HEK293 (cell line): ENCODE measurements around the gene CHST3.

Experiments used
- CTCF ChIA-PET: fragments of 350-600 bp; formaldehyde crosslinking; extraction: SDS; loops from one replicate; lab custom pipeline; 2021; ENCODE audit warnings: antibody characterized with exemption; lab: Yijun Ruan, JAX
- POLR2A ChIA-PET: fragments of 300-600 bp; formaldehyde crosslinking; extraction: SDS; loops from one replicate; lab custom pipeline; 2020; ENCODE audit warnings: antibody characterized with exemption, inconsistent platforms; lab: Yijun Ruan, JAX
- H3K27ac ChIP-seq: fragments of 200-500 bp; sonication (Bioruptor generic); 2 replicates; pipeline ENCODE4 v1.5.1; 2014; ENCODE audit warnings: low read depth, low read length, control low read depth, inconsistent platforms; ENCODE audit errors: extremely low read depth
- H3K36me3 ChIP-seq, 2 experiments: fragments of 200-500 bp in 1 of 2; sonication (Bioruptor generic) in 1 of 2; 1 replicate in 1 of 2; 2 replicates in 1 of 2; pipeline ENCODE4 v1.5.1; 2014 to 2017; ENCODE audit warnings: inconsistent platforms in 2 of 2, low read length in 2 of 2; ENCODE audit not compliant: control insufficient read depth in 2 of 2, insufficient read depth in 1 of 2
- H3K4me1 ChIP-seq: fragments of 200-500 bp; sonication (Bioruptor generic); 2 replicates; pipeline ENCODE4 v1.5.1; 2014; ENCODE audit warnings: mild to moderate bottlenecking, low read length, inconsistent platforms; ENCODE audit not compliant: control insufficient read depth, insufficient read depth
- H3K4me3 ChIP-seq: 2 replicates; pipeline ENCODE4 v1.5.1; 2011; ENCODE audit warnings: low read depth, mild to moderate bottlenecking, control low read depth, low read length, moderate library complexity
- H3K9me3 ChIP-seq: fragments of 200-500 bp; sonication (Bioruptor generic); 2 replicates; pipeline ENCODE4 v1.5.1; 2014; ENCODE audit warnings: low read depth, low read length, inconsistent platforms; ENCODE audit not compliant: control insufficient read depth, insufficient read depth
- ELK4 ChIP-seq: IDR thresholded peaks from 2 replicates; pipeline ENCODE4 v1.6.1; 2011; ENCODE audit warnings: mild to moderate bottlenecking, low read depth, low read length, borderline replicate concordance
- GLI4 ChIP-seq: fragments of 450-650 bp; formaldehyde crosslinking; IDR thresholded peaks from 2 replicates; pipeline ENCODE4 v1.5.1; 2016; ENCODE audit warnings: missing biosample characterization, missing genetic modification characterization
- KLF1 ChIP-seq: fragments of 450-650 bp; formaldehyde crosslinking; IDR thresholded peaks from 2 replicates; pipeline ENCODE4 v1.5.1; 2016; ENCODE audit warnings: missing biosample characterization, missing genetic modification characterization
- KLF9 ChIP-seq: fragments of 450-650 bp; formaldehyde crosslinking; IDR thresholded peaks from 2 replicates; pipeline ENCODE4 v1.5.1; 2016; ENCODE audit warnings: missing biosample characterization, missing genetic modification characterization, low read depth
- WT1 ChIP-seq: fragments of 450-650 bp; formaldehyde crosslinking; IDR thresholded peaks from 2 replicates; pipeline ENCODE4 v1.5.1; 2016; ENCODE audit warnings: missing biosample characterization, missing genetic modification characterization
- ZIC2 ChIP-seq: fragments of 450-650 bp; formaldehyde crosslinking; IDR thresholded peaks from 2 replicates; pipeline ENCODE4 v1.5.1; 2016; ENCODE audit warnings: missing biosample characterization, missing genetic modification characterization
- ZNF132 ChIP-seq: fragments of 450-650 bp; formaldehyde crosslinking; IDR thresholded peaks from 2 replicates; pipeline ENCODE4 v1.5.1; 2017; ENCODE audit warnings: missing biosample characterization, missing genetic modification characterization, borderline replicate concordance
- ZNF184 ChIP-seq: fragments of 450-650 bp; IDR thresholded peaks from 2 replicates; pipeline ENCODE4 v1.5.1; 2018; ENCODE audit warnings: missing biosample characterization, mild to moderate bottlenecking, missing genetic modification characterization
- ZNF223 ChIP-seq: fragments of 450-650 bp; formaldehyde crosslinking; IDR thresholded peaks from 2 replicates; pipeline ENCODE4 v1.5.1; 2016; ENCODE audit warnings: missing biosample characterization, missing genetic modification characterization
- ZNF266 ChIP-seq: fragments of 450-650 bp; formaldehyde crosslinking; IDR thresholded peaks from 2 replicates; pipeline ENCODE4 v1.5.1; 2016; ENCODE audit warnings: missing biosample characterization, missing genetic modification characterization, low read depth
- ZNF423 ChIP-seq: fragments of 450-650 bp; formaldehyde crosslinking; IDR thresholded peaks from 2 replicates; pipeline ENCODE4 v1.5.1; 2016; ENCODE audit warnings: missing biosample characterization, missing genetic modification characterization
- ZNF645 ChIP-seq: fragments of 450-650 bp; formaldehyde crosslinking; IDR thresholded peaks from 2 replicates; pipeline ENCODE4; 2016; ENCODE audit warnings: missing biosample characterization, missing genetic modification characterization
- ZNF670 ChIP-seq: fragments of 450-650 bp; formaldehyde crosslinking; IDR thresholded peaks from 2 replicates; pipeline ENCODE4 v1.5.1; 2016; ENCODE audit warnings: missing biosample characterization, missing genetic modification characterization, low read depth
- ZNF704 ChIP-seq: fragments of 450-650 bp; formaldehyde crosslinking; IDR thresholded peaks from 2 replicates; pipeline ENCODE4 v1.5.1; 2016; ENCODE audit warnings: missing biosample characterization, missing genetic modification characterization
- ZNF76 ChIP-seq: fragments of 450-650 bp; formaldehyde crosslinking; IDR thresholded peaks from 2 replicates; pipeline ENCODE4; 2016; ENCODE audit warnings: low read depth, missing biosample characterization, missing genetic modification characterization, borderline replicate concordance
- ZSCAN30 ChIP-seq: fragments of 450-650 bp; IDR thresholded peaks from 2 replicates; pipeline ENCODE4 v1.5.1; 2018; ENCODE audit warnings: missing biosample characterization, mild to moderate bottlenecking, missing genetic modification characterization, moderate library complexity
- TF ChIP-seq, protein P1 (sequence below): fragments of 450-650 bp; formaldehyde crosslinking; IDR thresholded peaks from 2 replicates; pipeline ENCODE4 v1.5.1; 2016; ENCODE audit warnings: missing biosample characterization, missing genetic modification characterization

The CHST3 gene

GRCh38 chr10:72025400-72025799 lies 61.2 kb downstream of the CHST3 start (continued):
- TF ChIP-seq ZNF645 (tag by site-specific recombination), result no peak
- TF ChIP-seq ZNF132, result no peak

- ChIA-PET POLR2A (no interaction called here), CTCF (interaction anchor here (1.3 to 1.7 kb wide), 2 partner anchors 18 to 23 kb away, joined by 3 to 5 read pairs; no protein-coding TSS in a partner anchor)
Observed at GRCh38 chr10:72025832-72026231, 61.6 kb downstream of the CHST3 start.

DNA sequence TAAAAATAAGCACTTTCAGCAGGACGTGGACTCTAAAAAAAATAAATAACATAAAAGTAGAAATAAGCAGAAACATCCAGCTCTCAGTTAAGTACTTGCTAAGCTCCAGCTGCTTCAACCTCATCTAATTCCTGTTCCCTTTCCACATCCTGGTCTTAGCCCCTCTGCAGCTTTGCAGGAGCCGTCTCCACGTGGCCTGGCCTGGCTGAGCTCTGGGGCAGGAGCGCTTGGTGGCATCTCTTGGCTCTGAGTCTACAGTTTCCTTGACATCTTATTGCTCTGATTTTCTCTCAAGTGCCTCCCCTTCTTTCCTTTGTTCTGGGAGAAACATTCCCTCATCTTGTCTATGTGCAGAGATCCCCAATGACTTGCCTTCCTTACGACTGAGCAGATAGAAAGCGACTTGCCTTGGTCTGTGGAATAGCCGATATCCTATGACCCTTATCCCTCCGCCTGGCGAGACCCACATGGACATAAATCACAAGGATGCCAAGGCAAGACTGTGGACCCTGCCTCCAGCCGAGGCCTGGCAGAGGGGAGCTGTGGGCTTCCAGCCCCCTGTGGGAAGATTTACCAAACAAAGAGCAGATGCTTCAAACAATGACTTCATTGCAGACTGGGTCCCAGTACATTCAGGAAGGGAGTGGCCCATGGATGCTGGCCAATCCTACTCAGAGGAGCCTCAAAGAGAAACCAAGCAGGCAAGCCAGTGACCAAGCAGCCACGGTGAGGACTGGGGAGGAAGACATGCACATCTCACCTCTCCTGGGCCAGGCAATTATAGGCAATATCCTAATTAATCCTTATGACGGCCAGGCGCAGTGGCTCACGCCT lies 62.3 kb downstream of the CHST3 start:
- Histone ChIP-seq H3K4me3 (no peak overlapping the region), H3K27ac (no peak overlapping the region), H3K9me3 (no peaks in the 10 kb centered on the region), H3K36me3 (no peaks in the 10 kb centered on the region), H3K4me1 (peaks cover 12% of the 10 kb centered on the region; the same call in 1 of the 2 replicates)
- TF ChIP-seq ZNF704 (tag by site-specific recombination) (no peak), ZNF184 (tag by site-specific recombination) (no peak), ZNF76 (tag by site-specific recombination) (no peak), ZNF670 (no peak), ZNF223 (tag by site-specific recombination) (no peak), KLF1 (tag by site-specific recombination) (peak; percentile 44), ZNF423 (tag by site-specific recombination) (no peak), ZSCAN30 (tag by site-specific recombination) (no peak), WT1 (tag by site-specific recombination) (peak; percentile 61), ZIC2 (tag by site-specific recombination) (peak; percentile 28), GLI4 (no peak)
- TF ChIP-seq, protein P1, sequence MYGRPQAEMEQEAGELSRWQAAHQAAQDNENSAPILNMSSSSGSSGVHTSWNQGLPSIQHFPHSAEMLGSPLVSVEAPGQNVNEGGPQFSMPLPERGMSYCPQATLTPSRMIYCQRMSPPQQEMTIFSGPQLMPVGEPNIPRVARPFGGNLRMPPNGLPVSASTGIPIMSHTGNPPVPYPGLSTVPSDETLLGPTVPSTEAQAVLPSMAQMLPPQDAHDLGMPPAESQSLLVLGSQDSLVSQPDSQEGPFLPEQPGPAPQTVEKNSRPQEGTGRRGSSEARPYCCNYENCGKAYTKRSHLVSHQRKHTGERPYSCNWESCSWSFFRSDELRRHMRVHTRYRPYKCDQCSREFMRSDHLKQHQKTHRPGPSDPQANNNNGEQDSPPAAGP (tag by site-specific recombination), result peak; percentile 24; the same call in 1 of the 2 replicates
- ChIA-PET POLR2A (no interaction called here), CTCF (interaction anchor here (1.3 to 1.7 kb wide), 2 partner anchors 18 to 22 kb away, joined by 3 to 5 read pairs; no protein-coding TSS in a partner anchor)

More at GRCh38 chr10:72025832-72026231, 61.6 kb downstream of the CHST3 start:
- no peaks in the 10 kb centered on the region for H3K36me3 ChIP-seq
- no peak for TF ChIP-seq KLF9 (tag by site-specific recombination)
- peak; percentile 87 for TF ChIP-seq KLF1 (tag by site-specific recombination)
- no peak for TF ChIP-seq ZNF266 (tag by site-specific recombination)
- TF ChIP-seq ELK4, result no peak
- H3K27ac ChIP-seq, result no peak overlapping the region
- H3K4me1 ChIP-seq, result peaks cover 12% of the 10 kb centered on the region; the same call in 1 of the 2 replicates
- H3K4me3 ChIP-seq, result no peak overlapping the region
- H3K9me3 ChIP-seq, result no peaks in the 10 kb centered on the region
